Keratinocyte (primary cell): Measurements from ENCODE around the gene TMEM123. TPM values are rescaled to one million over a fixed set of nuclear protein-coding genes. Genes with fewer than 3 reads are reported as not detected.

ENCODE experiments used
- DNase-seq: peaks from one replicate; pipeline ENCODE4 v3.0.0-alpha.2; 2011; ENCODE audit warnings: low read depth, missing footprints, low spot score
- FAIRE-seq: peaks from 2 replicates; lab custom pipeline; 2011; peaks lifted over from hg19 to GRCh38; lab: Jason Lieb, UNC
- H2AFZ ChIP-seq: 2 replicates; pipeline ENCODE4 v1.6.0; 2012; ENCODE audit warnings: low read length, control low read depth, inconsistent platforms; ENCODE audit not compliant: control insufficient read depth
- H3K27ac ChIP-seq: 2 replicates; pipeline ENCODE4 v1.5.1; 2011; ENCODE audit warnings: low read length; ENCODE audit not compliant: control insufficient read depth, insufficient read depth
- H3K27me3 ChIP-seq: 3 replicates; pipeline ENCODE4 v1.6.0; 2011; ENCODE audit warnings: low read length; ENCODE audit not compliant: control insufficient read depth, insufficient read depth; ENCODE audit errors: extremely low read depth
- H3K36me3 ChIP-seq, 2 experiments: 2 replicates in 1 of 2; 3 replicates in 1 of 2; pipeline ENCODE4 v1.5.1; 2011; ENCODE audit warnings: low read length in 2 of 2, mild to moderate bottlenecking in 1 of 2; ENCODE audit not compliant: control insufficient read depth in 2 of 2, insufficient read depth in 2 of 2; ENCODE audit errors: extremely low read depth in 1 of 2
- H3K4me1 ChIP-seq: 3 replicates; pipeline ENCODE4 v1.5.1; 2011; ENCODE audit warnings: low read length; ENCODE audit not compliant: control insufficient read depth, insufficient read depth; ENCODE audit errors: extremely low read depth
- H3K4me2 ChIP-seq: 3 replicates; pipeline ENCODE4 v1.6.0; 2011; ENCODE audit warnings: low read depth, low read length; ENCODE audit not compliant: control insufficient read depth, insufficient read depth; ENCODE audit errors: extremely low read depth
- H3K4me3 ChIP-seq, 3 experiments: fragments of 200-600 bp in 1 of 3; sonication (generic) in 1 of 3; 2 replicates in 2 of 3; 3 replicates in 1 of 3; pipeline ENCODE4 v1.5.1; 2011 to 2016; ENCODE audit warnings: low read length in 3 of 3, mild to moderate bottlenecking in 3 of 3, control low read depth in 2 of 3, inconsistent platforms in 1 of 3, low read depth in 1 of 3, mixed read lengths in 1 of 3, mixed run types in 1 of 3, moderate library complexity in 1 of 3; ENCODE audit not compliant: control insufficient read depth in 2 of 3, insufficient read depth in 2 of 3; ENCODE audit errors: extremely low read depth in 1 of 3
- H3K79me2 ChIP-seq: 2 replicates; pipeline ENCODE4 v1.6.0; 2012; ENCODE audit warnings: low read length; ENCODE audit not compliant: control insufficient read depth, insufficient read depth
- H3K9ac ChIP-seq: 3 replicates; pipeline ENCODE4 v1.6.0; 2011; ENCODE audit warnings: low read length; ENCODE audit not compliant: control insufficient read depth, insufficient read depth; ENCODE audit errors: extremely low read depth
- H3K9me1 ChIP-seq: 3 replicates; pipeline ENCODE4 v1.6.0; 2011; ENCODE audit warnings: low read length; ENCODE audit not compliant: control insufficient read depth, insufficient read depth; ENCODE audit errors: extremely low read depth
- H3K9me3 ChIP-seq: 2 replicates; pipeline ENCODE4 v1.5.1; 2012; ENCODE audit warnings: low read depth, low read length; ENCODE audit not compliant: control insufficient read depth
- H4K20me1 ChIP-seq: 3 replicates; pipeline ENCODE4 v1.6.0; 2011; ENCODE audit warnings: low read length; ENCODE audit not compliant: control insufficient read depth, insufficient read depth; ENCODE audit errors: extremely low read depth
- EZH2 ChIP-seq: IDR thresholded peaks from one replicate; pipeline ENCODE4 v1.6.1; 2012; ENCODE audit warnings: inconsistent platforms, mild to moderate bottlenecking, low read length, moderate library complexity
- dilution Hi-C: fragments of 300-500 bp; cut with MboI; formaldehyde crosslinking; loops from one replicate; pipeline ENCODE4 v1.7.0; 2020; ENCODE audit warnings: low sequenced_read_pairs; ENCODE audit not compliant: extremely low pct_ligation_motif_present
- polyA plus RNA-seq, 5 experiments: library from polyadenylated mRNA; depleted of rRNA in 3 of 5; stranded (reverse) in 3 of 5; stranded (forward) in 1 of 5; unstranded in 1 of 5; fragments of >200 nt; gene quantifications; 1 replicate in 1 of 5; 2 replicates in 3 of 5; 3 replicates in 1 of 5; pipeline versions ENCODE4 v1.2.1 to v1.2.3, GENCODE V29; 2011 to 2012; ENCODE audit warnings: missing spikeins in 2 of 5, low read depth in 1 of 5, low replicate concordance in 1 of 5
- TF ChIP-seq, protein P1 (sequence below), 3 experiments: IDR thresholded peaks in 1 of 3; conservative IDR thresholded peaks in 1 of 3; optimal IDR thresholded peaks in 1 of 3; 2 replicates in 2 of 3; 3 replicates in 1 of 3; pipeline versions ENCODE3 to v1.5.1; 2011; ENCODE audit warnings: low read length in 3 of 3, mild to moderate bottlenecking in 3 of 3, moderate library complexity in 2 of 3, control low read depth in 1 of 3, inconsistent platforms in 1 of 3; ENCODE audit not compliant: insufficient read depth in 2 of 3; ENCODE audit errors: extremely low read depth in 1 of 3

TMEM123 gene
- polyA plus RNA-seq, 1 donor (not counting 4 experiments of a cell fraction or from before 2014, with no cell fraction given): 408 TPM

DNA sequence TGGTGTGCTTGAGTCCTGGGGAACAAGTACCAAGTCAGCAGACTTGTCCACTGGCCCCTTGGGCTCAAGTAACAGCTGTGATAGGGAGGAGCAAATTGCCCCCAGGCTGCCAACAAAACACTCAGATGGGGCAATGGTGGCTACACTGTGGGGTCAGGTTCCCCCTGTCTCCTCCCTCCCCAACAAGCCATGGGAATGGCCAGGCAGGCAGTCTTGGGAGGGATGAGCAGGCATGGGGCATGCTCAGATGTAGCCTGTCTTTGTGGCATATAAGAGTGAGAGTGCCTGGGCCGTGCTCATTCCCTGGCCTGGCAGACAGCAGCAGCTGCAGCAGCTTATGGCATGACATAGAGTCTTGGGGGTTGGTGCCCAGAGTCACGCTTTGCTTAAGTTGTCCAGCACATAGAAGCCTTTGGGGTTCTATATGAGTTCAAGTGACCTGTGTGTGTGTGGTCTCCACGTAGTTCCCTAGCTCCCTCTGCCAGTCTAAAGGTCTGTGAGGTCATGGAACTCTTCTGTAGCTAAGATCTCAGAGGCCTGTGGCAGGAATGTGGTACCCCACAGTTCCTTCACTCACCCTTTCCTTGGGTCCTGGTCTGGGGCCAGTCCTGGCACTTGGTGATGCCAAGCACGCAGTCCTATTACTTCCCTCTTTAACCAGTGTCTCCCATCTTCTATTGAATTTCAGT lies 60.9 kb downstream of the TMEM123 start:
- FAIRE-seq: no peak
- Histone ChIP-seq H3K4me2 (no peak overlapping the region), H3K9me3 (no peaks in the 10 kb centered on the region), H3K79me2 (peaks cover 14% of the 10 kb centered on the region), H3K27me3 (no peaks in the 10 kb centered on the region), H3K4me3 (no peak overlapping the region), H4K20me1 (peaks cover 3% of the 10 kb centered on the region), H2AFZ (no peak overlapping the region), H3K36me3 (peaks cover 18 to 37% of the 10 kb centered on the region in 2 experiments), H3K4me1 (no peaks in the 10 kb centered on the region), H3K27ac (no peak overlapping the region), H3K9ac (no peak overlapping the region), H3K9me1 (no peaks in the 10 kb centered on the region)
- dilution Hi-C loops: no loop called here
- DNase-seq: no peak
- TF ChIP-seq, protein P1, sequence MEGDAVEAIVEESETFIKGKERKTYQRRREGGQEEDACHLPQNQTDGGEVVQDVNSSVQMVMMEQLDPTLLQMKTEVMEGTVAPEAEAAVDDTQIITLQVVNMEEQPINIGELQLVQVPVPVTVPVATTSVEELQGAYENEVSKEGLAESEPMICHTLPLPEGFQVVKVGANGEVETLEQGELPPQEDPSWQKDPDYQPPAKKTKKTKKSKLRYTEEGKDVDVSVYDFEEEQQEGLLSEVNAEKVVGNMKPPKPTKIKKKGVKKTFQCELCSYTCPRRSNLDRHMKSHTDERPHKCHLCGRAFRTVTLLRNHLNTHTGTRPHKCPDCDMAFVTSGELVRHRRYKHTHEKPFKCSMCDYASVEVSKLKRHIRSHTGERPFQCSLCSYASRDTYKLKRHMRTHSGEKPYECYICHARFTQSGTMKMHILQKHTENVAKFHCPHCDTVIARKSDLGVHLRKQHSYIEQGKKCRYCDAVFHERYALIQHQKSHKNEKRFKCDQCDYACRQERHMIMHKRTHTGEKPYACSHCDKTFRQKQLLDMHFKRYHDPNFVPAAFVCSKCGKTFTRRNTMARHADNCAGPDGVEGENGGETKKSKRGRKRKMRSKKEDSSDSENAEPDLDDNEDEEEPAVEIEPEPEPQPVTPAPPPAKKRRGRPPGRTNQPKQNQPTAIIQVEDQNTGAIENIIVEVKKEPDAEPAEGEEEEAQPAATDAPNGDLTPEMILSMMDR (optimal IDR thresholded peaks at IDR 0.05 in 1 of 3, IDR thresholded peaks at IDR 0.05 in 1 of 3, conservative IDR thresholded peaks at IDR 0.05 in 1 of 3; ENCODE audit: extremely low read depth in 1 of 3, insufficient read depth in 2 of 3, low read length in 3 of 3): no peak
- TF ChIP-seq EZH2: no peak

DNA sequence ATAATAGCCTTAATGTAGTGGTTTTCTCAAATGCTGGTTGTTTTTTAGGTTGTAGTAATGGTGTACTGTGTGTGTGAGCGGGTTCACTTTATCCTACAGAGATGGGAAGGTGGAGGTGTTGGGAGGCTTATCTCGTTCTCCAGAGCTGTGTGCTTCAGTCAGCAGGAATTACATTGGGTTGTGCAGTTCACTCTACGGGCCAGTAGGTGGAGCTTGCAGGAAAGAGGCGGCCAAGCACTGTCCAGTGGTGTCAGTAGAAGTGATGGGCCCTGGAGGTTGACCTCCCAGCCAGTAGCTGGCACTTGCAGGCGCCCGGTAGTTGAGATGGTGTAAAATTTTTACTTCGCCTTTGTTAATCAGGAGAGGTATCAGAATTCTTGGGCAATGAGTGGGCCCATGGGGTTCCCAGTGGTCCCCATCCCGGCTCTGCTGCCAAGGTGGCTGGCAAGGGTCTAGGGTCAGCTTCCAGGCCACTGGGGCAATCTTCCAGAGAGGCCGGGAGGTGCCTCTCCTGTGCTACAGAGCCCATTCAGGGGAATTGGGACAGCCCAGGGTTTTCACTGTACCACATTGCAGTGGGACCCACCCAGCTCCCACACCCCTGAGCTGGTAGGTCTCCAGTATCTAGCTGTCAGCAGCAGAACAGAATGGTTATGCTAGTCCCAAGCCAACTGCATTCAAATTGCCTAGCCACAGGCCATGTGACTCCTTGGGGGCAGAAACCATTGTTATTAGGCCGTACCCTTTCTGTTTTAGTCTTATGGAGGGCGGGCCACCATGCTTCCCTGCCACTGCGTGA lies 61.7 kb downstream of the TMEM123 start:
- H4K20me1 ChIP-seq: peaks cover 3% of the 10 kb centered on the region
- dilution Hi-C loops: no loop called here
- no peak overlapping the region for H3K9ac ChIP-seq
- no peak overlapping the region for H3K4me3 ChIP-seq
- peaks cover 17 to 33% of the 10 kb centered on the region in 2 experiments for H3K36me3 ChIP-seq
- no peaks in the 10 kb centered on the region for H3K9me3 ChIP-seq
- H2AFZ ChIP-seq: no peak overlapping the region
- H3K79me2 ChIP-seq: peaks cover 14% of the 10 kb centered on the region
- no peaks in the 10 kb centered on the region for H3K9me1 ChIP-seq
- FAIRE-seq: peak; percentile 71
- no peak for DNase-seq
- no peaks in the 10 kb centered on the region for H3K27me3 ChIP-seq
- no peaks in the 10 kb centered on the region for H3K4me1 ChIP-seq
- H3K4me2 ChIP-seq: no peak overlapping the region
- TF ChIP-seq EZH2: no peak
- TF ChIP-seq, protein P1 (optimal IDR thresholded peaks at IDR 0.05 in 1 of 3, IDR thresholded peaks at IDR 0.05 in 1 of 3, conservative IDR thresholded peaks at IDR 0.05 in 1 of 3; ENCODE audit: extremely low read depth in 1 of 3, insufficient read depth in 2 of 3, low read length in 3 of 3): peak; percentile 83 to 93 (median 88)
- H3K27ac ChIP-seq: no peak overlapping the region
